ENCODE measurements around the gene ARL5C. TPM values are rescaled to one million over a fixed set of nuclear protein-coding genes. Genes with fewer than 3 reads are reported as not detected.

The ARL5C gene
- total RNA-seq, 1 experiment from 2014 or later: not detected

DNA sequence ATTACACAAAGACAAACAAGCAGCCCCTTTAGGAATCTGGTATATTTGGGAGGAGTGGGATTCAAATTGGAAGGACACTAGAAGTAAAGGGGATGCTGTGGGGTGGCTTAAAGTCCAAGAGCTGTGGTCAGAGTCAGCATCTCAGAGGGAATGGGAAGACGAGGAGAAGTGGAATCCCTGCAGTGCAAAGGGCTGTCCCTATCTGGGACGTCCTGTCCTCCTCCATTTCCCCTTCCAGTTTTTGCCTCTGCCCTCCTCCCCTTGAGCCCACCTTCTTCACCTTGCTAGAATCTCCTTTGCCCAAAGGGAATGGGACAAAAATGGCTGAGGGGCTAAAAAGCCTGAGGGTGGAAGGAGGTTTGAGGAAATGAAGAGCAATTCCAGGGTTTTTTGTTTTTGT is 10.3 kb downstream of the ARL5C start:
- no peak overlapping the region for H3K27ac Mint-ChIP-seq
- DNase-seq (ENCODE audit: low spot score) (no peak), ATAC-seq (no peak)
- ChIA-PET CTCF (interaction anchor here (1.6 to 6.8 kb wide), 3 partner anchors 10 to 89 kb away, joined by 5 to 130 read pairs (median 13); partner anchors contain the start of gene ARL5C), POLR2A (no interaction called here)
- peaks cover 17% of the 10 kb centered on the region for H3K4me1 Mint-ChIP-seq
- H3K27me3 Mint-ChIP-seq (ENCODE audit: low read depth): peaks cover 24% of the 10 kb centered on the region
- 0 out of 2 replicates have a peak, but pooled peaks cover 2% of the 10 kb centered on the region for H3K36me3 Mint-ChIP-seq
- TF ChIP-seq, protein P1, sequence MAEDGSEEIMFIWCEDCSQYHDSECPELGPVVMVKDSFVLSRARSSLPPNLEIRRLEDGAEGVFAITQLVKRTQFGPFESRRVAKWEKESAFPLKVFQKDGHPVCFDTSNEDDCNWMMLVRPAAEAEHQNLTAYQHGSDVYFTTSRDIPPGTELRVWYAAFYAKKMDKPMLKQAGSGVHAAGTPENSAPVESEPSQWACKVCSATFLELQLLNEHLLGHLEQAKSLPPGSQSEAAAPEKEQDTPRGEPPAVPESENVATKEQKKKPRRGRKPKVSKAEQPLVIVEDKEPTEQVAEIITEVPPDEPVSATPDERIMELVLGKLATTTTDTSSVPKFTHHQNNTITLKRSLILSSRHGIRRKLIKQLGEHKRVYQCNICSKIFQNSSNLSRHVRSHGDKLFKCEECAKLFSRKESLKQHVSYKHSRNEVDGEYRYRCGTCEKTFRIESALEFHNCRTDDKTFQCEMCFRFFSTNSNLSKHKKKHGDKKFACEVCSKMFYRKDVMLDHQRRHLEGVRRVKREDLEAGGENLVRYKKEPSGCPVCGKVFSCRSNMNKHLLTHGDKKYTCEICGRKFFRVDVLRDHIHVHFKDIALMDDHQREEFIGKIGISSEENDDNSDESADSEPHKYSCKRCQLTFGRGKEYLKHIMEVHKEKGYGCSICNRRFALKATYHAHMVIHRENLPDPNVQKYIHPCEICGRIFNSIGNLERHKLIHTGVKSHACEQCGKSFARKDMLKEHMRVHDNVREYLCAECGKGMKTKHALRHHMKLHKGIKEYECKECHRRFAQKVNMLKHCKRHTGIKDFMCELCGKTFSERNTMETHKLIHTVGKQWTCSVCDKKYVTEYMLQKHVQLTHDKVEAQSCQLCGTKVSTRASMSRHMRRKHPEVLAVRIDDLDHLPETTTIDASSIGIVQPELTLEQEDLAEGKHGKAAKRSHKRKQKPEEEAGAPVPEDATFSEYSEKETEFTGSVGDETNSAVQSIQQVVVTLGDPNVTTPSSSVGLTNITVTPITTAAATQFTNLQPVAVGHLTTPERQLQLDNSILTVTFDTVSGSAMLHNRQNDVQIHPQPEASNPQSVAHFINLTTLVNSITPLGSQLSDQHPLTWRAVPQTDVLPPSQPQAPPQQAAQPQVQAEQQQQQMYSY (CRISPR knock-in tag; IDR thresholded peaks at IDR 0.05): peak; percentile 87
- TF ChIP-seq EMX1 (CRISPR knock-in tag; IDR thresholded peaks at IDR 0.05): no peak
- no peaks in the 10 kb centered on the region for H3K9me3 Mint-ChIP-seq
- peak overlapping the region; percentile 100 for H3K4me3 Mint-ChIP-seq

DNA sequence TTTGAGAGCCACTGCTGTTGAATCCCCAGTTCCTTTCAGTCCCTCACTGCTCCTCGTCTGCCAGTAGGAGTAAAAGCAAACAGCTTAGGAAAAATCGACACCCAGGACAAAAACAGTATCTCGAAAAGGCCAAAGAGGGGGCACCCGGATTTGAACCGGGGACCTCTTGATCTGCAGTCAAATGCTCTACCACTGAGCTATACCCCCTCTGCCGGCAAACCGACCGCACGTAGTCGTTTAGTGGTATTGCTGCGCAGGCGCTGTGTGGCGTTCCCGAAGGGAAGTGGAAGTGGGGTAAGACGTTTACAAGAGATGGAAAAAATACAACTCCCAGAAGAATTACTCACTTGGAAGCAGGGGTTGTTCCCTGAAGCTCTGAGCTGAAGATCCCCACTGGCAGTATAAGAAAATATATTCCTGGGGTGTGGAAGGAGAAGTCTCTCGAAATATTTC is 12.3 kb downstream of the ARL5C start:
- peaks cover 43% of the 10 kb centered on the region for H3K27me3 Mint-ChIP-seq (ENCODE audit: low read depth)
- H3K4me3 Mint-ChIP-seq: peak overlapping the region; percentile 100
- H3K36me3 Mint-ChIP-seq: 0 out of 2 replicates have a peak, but pooled peaks cover 2% of the 10 kb centered on the region
- ChIA-PET POLR2A (interaction anchor here (1.2 to 2.2 kb wide), 5 partner anchors 11 to 229 kb away, joined by 3 to 9 read pairs (median 5); no protein-coding TSS in a partner anchor), CTCF (interaction anchor here (0.5 to 6.8 kb wide), 44 partner anchors 12 to 390 kb away, joined by 3 to 191 read pairs (median 6); partner anchors contain the start of genes ARL5C, FBXO47, LASP1 and LASP1NB)
- DNase-seq (ENCODE audit: low spot score): peak; percentile 92
- ATAC-seq: peak; percentile 22
- no peak for TF ChIP-seq JAZF1 (CRISPR knock-in tag; IDR thresholded peaks at IDR 0.05)
- TF ChIP-seq, protein P2, sequence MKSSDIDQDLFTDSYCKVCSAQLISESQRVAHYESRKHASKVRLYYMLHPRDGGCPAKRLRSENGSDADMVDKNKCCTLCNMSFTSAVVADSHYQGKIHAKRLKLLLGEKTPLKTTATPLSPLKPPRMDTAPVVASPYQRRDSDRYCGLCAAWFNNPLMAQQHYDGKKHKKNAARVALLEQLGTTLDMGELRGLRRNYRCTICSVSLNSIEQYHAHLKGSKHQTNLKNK (CRISPR knock-in tag; IDR thresholded peaks at IDR 0.05): 0 out of 2 replicates have a peak, but pooled peaks have one; percentile 27
- H3K9me3 Mint-ChIP-seq: no peaks in the 10 kb centered on the region
- peaks cover 21% of the 10 kb centered on the region for H3K4me1 Mint-ChIP-seq
- peak overlapping the region; percentile 13 for H3K27ac Mint-ChIP-seq

DNA sequence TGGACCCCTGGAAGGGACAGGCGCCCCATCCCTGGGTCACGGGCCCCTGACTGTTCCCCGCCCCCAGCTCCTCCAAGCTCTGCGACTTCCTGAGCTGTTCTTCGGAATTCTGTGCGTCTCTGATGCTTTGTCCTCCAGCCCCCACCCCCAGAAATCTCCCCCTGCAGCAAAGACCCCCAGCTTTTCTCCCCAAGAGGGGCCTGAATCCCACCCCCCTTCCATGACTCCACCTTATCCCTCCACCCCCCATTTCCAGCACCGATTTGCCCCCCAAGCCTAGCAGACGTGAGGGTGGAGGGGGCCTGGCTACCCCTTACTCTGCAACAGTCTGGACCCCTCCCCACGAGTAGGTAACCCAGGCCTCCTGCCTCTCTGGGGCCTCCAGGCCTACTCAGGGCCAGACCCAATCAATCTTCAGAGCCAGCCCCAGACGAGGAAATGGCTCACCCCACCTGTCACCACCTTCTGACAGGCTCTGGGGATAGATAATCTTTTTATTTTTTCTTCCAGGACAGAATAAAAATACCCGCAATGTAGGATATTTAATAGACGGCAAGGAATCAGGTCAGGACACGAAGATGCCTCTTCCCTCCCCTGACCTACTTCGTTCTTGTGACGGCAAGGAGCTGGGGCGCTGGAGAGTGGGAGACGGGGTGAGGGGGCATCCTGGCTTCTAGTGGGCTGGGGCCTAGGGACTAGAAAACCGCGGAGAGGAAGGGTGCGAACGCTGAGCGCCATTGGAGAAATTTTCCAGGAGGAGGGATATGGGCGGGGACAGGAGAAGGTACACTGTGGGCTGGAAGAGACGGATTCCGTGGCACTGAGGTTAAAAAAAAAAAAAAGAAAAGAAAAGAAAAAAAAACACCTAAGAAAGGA is 13.8 kb downstream of the ARL5C start:
- ChIA-PET POLR2A (interaction anchor here (0.8 to 2.2 kb wide), 4 partner anchors 23 to 228 kb away, joined by 4 to 6 read pairs (median 4); no protein-coding TSS in a partner anchor), CTCF (interaction anchor here (0.6 to 6.8 kb wide), 54 partner anchors 8 to 683 kb away, joined by 3 to 191 read pairs (median 6); partner anchors contain the start of genes ARL5C, FBXO47, LASP1 and LASP1NB)
- Mint-ChIP-seq H3K27ac (no peak overlapping the region), H3K36me3 (0 out of 2 replicates have a peak, but pooled peaks cover 2% of the 10 kb centered on the region), H3K27me3 (ENCODE audit: low read depth) (peaks cover 43% of the 10 kb centered on the region), H3K4me1 (peaks cover 24% of the 10 kb centered on the region), H3K9me3 (no peaks in the 10 kb centered on the region), H3K4me3 (peak overlapping the region; percentile 100)
- peak; percentile 40 for DNase-seq (ENCODE audit: low spot score)
- peak; percentile 6 for ATAC-seq
- TF ChIP-seq GTF2I (CRISPR knock-in tag; conservative IDR thresholded peaks at IDR 0.05) (no peak), GRHL2 (CRISPR knock-in tag; IDR thresholded peaks at IDR 0.05; ENCODE audit: insufficient replicate concordance, severe bottlenecking) (no peak), FOXP1 (CRISPR knock-in tag; IDR thresholded peaks at IDR 0.05; ENCODE audit: borderline replicate concordance) (no peak), SP1 (CRISPR knock-in tag; conservative IDR thresholded peaks at IDR 0.05) (no peak), SMAD3 (CRISPR knock-in tag; IDR thresholded peaks at IDR 0.05; ENCODE audit: borderline replicate concordance) (no peak), TP53 (CRISPR knock-in tag; IDR thresholded peaks at IDR 0.05) (no peak), FOXJ3 (CRISPR knock-in tag; IDR thresholded peaks at IDR 0.05; ENCODE audit: borderline replicate concordance) (no peak), KAT7 (CRISPR knock-in tag; IDR thresholded peaks at IDR 0.05; ENCODE audit: borderline replicate concordance) (no peak), ELF4 (CRISPR knock-in tag; IDR thresholded peaks at IDR 0.05; ENCODE audit: low read depth) (no peak)
- TF ChIP-seq, protein P3, sequence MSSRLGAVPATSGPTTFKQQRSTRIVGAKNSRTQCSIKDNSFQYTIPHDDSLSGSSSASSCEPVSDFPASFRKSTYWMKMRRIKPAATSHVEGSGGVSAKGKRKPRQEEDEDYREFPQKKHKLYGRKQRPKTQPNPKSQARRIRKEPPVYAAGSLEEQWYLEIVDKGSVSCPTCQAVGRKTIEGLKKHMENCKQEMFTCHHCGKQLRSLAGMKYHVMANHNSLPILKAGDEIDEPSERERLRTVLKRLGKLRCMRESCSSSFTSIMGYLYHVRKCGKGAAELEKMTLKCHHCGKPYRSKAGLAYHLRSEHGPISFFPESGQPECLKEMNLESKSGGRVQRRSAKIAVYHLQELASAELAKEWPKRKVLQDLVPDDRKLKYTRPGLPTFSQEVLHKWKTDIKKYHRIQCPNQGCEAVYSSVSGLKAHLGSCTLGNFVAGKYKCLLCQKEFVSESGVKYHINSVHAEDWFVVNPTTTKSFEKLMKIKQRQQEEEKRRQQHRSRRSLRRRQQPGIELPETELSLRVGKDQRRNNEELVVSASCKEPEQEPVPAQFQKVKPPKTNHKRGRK (CRISPR knock-in tag; IDR thresholded peaks at IDR 0.05; ENCODE audit: borderline replicate concordance): no peak
- TF ChIP-seq, protein P4, sequence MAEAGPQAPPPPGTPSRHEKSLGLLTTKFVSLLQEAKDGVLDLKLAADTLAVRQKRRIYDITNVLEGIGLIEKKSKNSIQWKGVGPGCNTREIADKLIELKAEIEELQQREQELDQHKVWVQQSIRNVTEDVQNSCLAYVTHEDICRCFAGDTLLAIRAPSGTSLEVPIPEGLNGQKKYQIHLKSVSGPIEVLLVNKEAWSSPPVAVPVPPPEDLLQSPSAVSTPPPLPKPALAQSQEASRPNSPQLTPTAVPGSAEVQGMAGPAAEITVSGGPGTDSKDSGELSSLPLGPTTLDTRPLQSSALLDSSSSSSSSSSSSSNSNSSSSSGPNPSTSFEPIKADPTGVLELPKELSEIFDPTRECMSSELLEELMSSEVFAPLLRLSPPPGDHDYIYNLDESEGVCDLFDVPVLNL (CRISPR knock-in tag; IDR thresholded peaks at IDR 0.05; ENCODE audit: borderline replicate concordance, low read depth): no peak
- TF ChIP-seq, protein P5, sequence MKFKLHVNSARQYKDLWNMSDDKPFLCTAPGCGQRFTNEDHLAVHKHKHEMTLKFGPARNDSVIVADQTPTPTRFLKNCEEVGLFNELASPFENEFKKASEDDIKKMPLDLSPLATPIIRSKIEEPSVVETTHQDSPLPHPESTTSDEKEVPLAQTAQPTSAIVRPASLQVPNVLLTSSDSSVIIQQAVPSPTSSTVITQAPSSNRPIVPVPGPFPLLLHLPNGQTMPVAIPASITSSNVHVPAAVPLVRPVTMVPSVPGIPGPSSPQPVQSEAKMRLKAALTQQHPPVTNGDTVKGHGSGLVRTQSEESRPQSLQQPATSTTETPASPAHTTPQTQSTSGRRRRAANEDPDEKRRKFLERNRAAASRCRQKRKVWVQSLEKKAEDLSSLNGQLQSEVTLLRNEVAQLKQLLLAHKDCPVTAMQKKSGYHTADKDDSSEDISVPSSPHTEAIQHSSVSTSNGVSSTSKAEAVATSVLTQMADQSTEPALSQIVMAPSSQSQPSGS (CRISPR knock-in tag; IDR thresholded peaks at IDR 0.05; ENCODE audit: borderline replicate concordance, low read depth): no peak
- TF ChIP-seq, protein P6, sequence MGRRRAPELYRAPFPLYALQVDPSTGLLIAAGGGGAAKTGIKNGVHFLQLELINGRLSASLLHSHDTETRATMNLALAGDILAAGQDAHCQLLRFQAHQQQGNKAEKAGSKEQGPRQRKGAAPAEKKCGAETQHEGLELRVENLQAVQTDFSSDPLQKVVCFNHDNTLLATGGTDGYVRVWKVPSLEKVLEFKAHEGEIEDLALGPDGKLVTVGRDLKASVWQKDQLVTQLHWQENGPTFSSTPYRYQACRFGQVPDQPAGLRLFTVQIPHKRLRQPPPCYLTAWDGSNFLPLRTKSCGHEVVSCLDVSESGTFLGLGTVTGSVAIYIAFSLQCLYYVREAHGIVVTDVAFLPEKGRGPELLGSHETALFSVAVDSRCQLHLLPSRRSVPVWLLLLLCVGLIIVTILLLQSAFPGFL (CRISPR knock-in tag; IDR thresholded peaks at IDR 0.05; ENCODE audit: borderline replicate concordance): no peak

All from WTC11 (cell line).